ENCODE data around the gene RPS15.
A peak's percentile ranks its signal among the peaks of the same experiment; 100 is the strongest.
"Not testable (repeated sequence)": the region's sequence is repeated elsewhere in the genome, so short reads cannot be mapped to it uniquely, and the experiment has no call there.

RPS15 gene

GRCh38 chr19:1437609-1438008, 587 bp upstream of the RPS15 start:
- no peak for DNase-seq

- DNase-seq = no peak
These were observed 748 bp downstream of the RPS15 start for GRCh38 chr19:1438933-1439354.

DNA sequence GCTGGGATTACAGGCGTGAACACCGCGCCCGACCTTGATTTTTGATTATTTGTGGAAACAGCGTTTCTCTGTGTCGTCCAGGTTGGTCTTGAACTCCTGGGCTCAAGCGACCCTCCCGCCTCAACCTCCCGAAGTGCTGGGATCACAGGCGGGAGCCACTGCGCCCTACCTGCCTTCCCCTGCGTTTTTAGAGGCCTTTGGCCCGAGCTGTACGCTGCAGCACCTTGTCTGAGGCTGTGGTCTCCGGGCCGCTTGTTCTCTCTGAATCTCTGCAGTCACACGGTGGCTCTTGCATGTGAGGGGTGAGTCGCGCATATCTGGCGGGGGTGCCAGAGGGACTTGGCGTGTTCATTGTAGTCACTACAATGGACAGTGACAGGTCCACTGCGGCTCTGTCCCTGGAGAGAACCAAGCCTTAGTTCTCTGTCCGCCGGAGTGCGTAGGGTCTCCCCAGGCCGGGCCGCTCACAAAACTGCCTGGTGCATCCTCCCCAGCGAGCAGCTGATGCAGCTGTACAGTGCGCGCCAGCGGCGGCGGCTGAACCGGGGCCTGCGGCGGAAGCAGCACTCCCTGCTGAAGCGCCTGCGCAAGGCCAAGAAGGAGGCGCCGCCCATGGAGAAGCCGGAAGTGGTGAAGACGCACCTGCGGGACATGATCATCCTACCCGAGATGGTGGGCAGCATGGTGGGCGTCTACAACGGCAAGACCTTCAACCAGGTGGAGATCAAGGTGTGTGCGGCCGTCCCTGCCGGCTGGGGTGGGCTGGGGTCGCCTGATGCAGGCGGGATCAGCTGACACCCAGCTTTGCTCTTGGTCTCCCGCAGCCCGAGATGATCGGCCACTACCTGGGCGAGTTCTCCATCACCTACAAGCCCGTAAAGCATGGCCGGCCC, 1.6 kb downstream of the RPS15 start:
- not testable (repeated sequence) for DNase-seq

- DNase-seq = no peak
These were observed 2.2 kb downstream of the RPS15 start for GRCh38 chr19:1440418-1440801.

DNA sequence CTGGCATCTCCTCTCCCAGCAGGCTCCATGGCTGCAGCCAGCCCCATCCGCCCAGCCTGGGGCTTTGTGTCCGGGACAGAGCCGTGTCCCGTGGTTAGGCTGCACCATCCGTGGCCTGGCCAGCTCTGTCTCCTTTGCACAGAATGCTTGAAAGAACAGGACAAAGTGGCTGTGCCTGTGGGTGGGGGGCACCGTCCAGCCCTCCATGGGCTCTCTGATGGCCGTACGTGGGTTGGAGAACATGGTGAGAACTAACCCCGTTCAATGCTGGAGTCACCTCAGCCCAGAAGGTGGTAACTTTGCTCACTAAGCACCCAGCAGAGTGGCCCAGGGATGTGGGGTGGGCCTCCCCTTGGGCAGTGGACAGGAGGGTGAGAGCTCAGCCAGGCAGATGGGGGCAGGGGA, 2.8 kb downstream of the RPS15 start:
- DNase-seq = no peak

- DNase-seq = no peak
These were observed 3.7 kb downstream of the RPS15 start for GRCh38 chr19:1441677-1442438.

DNA sequence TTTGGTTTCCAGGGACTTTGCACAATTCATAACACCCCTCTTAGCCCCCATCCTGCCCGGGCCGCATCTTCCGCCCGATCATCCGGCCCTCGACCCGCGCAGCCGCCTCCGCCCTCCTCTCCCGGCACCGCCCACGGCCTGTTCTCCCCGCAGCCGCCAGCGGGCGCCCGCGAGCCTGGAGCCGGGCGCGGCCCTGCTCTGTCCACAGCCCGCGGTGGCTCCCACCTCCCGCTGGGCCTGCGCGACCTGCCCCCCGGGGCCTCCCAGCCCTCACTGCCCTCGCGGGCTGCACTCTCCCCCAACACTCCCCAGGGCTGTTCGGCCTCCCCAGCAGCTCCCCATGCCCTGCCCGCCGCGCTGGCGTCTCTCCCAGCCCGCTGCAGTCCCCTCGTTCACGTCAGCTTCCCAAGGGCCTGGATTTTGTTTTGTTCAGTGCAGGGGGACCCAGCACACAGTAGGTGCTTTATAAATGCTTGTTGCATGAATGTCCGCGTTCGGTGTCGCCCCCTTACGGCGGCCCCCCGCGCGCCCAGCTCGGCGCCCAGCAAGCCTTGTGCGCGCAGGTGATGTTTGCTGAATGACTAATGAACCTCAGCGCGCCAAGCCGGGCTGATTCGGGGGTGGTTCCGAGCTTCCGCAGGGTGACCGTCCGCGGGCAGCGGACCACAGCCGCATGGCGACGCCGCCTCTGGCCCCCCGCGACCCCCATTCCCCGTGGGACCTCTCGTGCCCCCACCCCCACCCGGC, 7.2 kb downstream of the RPS15 start:
- DNase-seq = peak; percentile 12

- DNase-seq = peak; percentile 12
These were observed 7.9 kb downstream of the RPS15 start for GRCh38 chr19:1445932-1446712.

- DNase-seq = no peak
These were observed 8.7 kb downstream of the RPS15 start for GRCh38 chr19:1446713-1447481.

- no peak for DNase-seq
These were observed 9.3 kb downstream of the RPS15 start for GRCh38 chr19:1447504-1447903.

DNA sequence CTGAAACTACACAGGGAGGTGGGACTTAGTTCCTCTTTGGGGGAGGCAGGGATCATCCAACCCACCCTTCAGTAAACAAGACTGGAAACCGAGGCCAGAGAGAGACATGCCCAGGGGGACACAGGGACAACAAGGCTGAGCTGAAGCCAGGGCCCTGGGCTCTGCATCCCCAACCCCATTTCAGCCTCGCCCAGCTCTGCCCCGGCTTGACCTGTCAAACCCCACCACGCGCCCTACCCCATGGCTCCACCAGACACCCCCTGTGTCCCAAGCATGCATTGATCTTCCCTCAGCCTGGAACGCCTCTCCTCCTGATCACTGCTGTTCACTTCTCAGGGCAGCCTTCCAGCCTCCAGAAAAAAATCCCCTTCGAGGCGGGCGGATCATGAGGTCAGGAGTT, 9.7 kb downstream of the RPS15 start:
- DNase-seq = no peak

DNA sequence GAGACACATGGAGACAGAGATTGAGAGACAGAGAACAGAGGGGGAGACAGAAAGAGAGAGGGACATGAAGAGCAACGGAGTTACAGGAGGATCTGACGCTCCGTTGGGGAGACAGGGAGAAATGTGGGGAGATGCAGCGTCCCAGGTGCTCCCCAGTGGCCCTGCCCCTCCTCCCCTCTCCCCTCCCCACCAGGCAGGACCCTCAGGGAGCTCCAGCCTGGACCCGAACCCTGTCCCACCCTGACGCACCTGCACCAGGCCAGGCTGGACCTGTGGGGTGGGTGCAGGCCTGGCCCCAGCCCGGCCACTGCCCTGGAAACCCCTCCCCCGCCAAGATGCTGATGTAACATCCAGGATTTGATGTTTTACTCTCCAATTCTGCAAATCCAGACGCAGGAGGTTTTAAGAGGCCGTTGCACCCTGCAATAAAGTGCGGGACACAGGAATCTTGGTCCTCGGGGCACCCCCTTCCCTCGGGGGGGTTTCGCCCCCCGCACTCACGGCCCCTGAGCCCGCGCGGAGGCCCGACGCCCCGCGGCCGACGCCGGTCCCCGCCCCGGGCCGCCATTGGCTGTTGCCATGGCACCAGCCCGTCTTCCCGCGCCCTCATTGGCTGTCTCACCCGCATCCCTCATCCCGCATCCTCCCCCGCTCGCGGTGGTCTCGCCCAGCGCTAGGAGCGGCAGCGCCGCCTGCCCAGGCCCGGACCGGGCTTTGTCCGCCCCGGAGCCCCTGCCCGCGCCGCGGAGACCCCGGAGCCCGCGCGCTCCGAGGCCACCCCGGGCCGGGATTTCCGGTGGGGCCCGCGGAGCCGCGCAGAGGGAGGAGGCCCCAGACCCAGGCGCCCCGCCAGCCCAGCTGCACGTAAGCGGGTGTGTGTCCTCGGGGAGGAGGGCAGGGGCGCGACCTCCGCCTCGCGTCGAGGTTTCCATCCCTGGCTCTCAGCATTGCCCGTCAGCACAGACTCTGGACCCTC, 11.6 kb downstream of the RPS15 start, which contains the start of gene APC2:
Gene APC2, plus strand, starts transcription at position 655 of the 976 bp plus-strand sequence. CDS start 2,881 bp downstream, outside the sequence.
- peak; percentile 43 for DNase-seq

- no peak for DNase-seq
These were observed 12.8 kb downstream of the RPS15 start for GRCh38 chr19:1450735-1451731.

- DNase-seq = no peak
These were observed 14.0 kb downstream of the RPS15 start for GRCh38 chr19:1451916-1452801.

- no peak for DNase-seq
These were observed 14.8 kb downstream of the RPS15 start for GRCh38 chr19:1452802-1453524.

DNA sequence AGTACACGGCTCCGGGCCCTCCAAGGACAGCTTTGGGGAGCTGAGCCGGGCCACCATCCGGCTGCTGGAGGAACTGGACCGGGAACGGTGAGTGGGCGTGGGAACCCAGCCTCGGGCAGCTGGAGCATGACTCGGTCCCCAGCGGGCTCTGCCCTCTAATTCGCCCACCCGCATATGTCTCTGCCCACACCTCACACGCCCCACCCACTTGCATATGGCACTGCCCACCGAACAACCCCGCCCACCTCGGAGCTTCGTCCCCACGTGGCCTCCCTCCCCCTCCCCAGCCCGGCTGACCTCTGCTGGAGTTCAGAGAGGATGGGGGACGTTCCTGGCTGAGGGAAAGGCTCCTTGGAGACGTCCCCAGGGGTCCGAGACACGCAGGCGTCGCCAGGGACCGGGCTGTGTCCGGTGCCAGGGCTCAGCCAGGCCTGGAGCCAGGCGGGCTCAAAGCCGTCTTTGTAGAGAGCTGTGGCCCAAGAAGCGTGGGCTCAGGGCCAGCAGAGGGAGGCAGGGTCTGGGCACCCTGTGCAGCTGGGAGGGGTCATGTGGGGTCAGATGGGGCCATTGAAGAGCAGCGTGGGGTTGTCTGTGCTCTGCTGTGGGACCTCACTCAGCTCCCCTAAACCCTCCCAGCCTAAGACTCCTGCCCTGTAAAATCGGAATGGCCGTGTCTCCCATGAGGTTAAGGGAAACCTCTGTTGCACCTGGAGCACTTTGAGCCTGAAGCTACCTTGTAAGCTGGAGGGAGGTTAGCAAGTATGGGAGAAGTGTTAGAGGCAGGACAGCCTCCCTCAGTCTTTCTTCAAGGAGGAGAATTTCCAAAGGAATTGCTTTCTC, 15.5 kb downstream of the RPS15 start:
- no peak for DNase-seq
